ENCODE results near the gene ZMIZ1. TPM values are rescaled to one million over a fixed set of nuclear protein-coding genes. Genes with fewer than 3 reads are reported as not detected.

ZMIZ1 gene
- total RNA-seq, 1 experiment from 2014 or later: 42.3 TPM

DNA sequence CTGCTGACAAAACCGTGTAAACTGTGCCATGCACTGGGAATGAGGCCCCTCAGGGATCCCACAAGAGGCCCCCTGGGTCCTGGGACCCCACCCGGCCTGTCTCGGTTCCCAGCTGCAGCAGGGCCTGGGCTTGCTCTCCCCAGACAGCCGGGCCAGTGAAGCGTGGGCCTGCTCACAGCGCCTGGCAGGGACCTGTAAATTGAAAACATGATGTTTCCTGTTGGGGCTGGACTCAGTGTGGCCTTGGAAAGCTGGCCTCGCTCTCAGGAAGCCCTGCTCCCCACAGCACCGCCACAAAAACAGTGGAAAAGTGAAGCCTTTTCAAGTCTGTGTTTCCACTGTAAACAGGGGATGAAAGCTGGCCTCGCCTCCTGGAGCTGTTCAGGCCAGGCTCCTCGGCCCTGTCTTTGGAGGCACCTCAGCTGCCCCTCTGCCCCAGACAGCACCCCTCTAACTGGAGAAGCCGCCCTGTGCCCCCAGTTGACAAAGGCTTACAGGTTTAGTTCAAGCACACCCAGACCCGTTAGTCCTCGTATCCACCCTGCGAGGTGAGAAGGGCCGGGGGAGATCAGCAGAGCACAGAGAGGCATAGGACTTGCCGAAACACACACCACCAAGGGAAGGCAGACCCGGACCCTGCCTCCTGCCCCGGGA lies 108.3 kb downstream of the ZMIZ1 start:
- CTCF ChIA-PET: no interaction called here
- H3K4me1 ChIP-seq: no peaks in the 10 kb centered on the region; the same call in none of the 2 replicates
- BruUV-seq (replicated peaks): no TSS peak
- no peaks in the 10 kb centered on the region for H3K27me3 Mint-ChIP-seq (ENCODE audit: insufficient read depth, unreplicated experiment)
- peaks cover 48% of the 10 kb centered on the region for H3K36me3 Mint-ChIP-seq (ENCODE audit: insufficient read depth, unreplicated experiment)
- POLR2A ChIA-PET: no interaction called here
- H3K36me3 ChIP-seq (ENCODE audit: control insufficient read depth, insufficient read depth, low read length): no peaks in the 10 kb centered on the region
- intact Hi-C loops (cut with micrococcal nuclease; ENCODE audit: unreplicated experiment): no loop called here
- H3K4me3 ChIP-seq (ENCODE audit: low read depth, low read length): no peak overlapping the region
- H3K27me3 ChIP-seq (replicated peaks; ENCODE audit: control insufficient read depth, insufficient read depth, low read length): no peaks in the 10 kb centered on the region
- no peaks in the 10 kb centered on the region for H3K9me3 Mint-ChIP-seq (ENCODE audit: unreplicated experiment)
- no peak overlapping the region for H3K27ac Mint-ChIP-seq (ENCODE audit: unreplicated experiment)
- H3K4me3 Mint-ChIP-seq (ENCODE audit: unreplicated experiment): no peak overlapping the region
- DNase-seq: no peak
- peaks cover 6% of the 10 kb centered on the region for H3K4me1 Mint-ChIP-seq (ENCODE audit: low read depth, unreplicated experiment)
- TF ChIP-seq CTCF (IDR thresholded peaks at IDR 0.05; ENCODE audit: insufficient read depth in 1 of 2, low read depth in 1 of 2, low read length in 1 of 2, severe bottlenecking in 1 of 2, unreplicated experiment in 1 of 2): no peak
- no peaks in the 10 kb centered on the region for H3K9me3 ChIP-seq

GRCh38 chr10:79178070-79178576 lies 109.4 kb downstream of the ZMIZ1 start:
- Mint-ChIP-seq H3K27me3 (ENCODE audit: insufficient read depth, unreplicated experiment) (no peaks in the 10 kb centered on the region), H3K4me3 (ENCODE audit: unreplicated experiment) (no peak overlapping the region), H3K9me3 (ENCODE audit: unreplicated experiment) (no peaks in the 10 kb centered on the region), H3K4me1 (ENCODE audit: low read depth, unreplicated experiment) (peaks cover 8% of the 10 kb centered on the region), H3K27ac (ENCODE audit: unreplicated experiment) (no peak overlapping the region), H3K36me3 (ENCODE audit: insufficient read depth, unreplicated experiment) (peaks cover 57% of the 10 kb centered on the region)
- CTCF ChIA-PET: no interaction called here
- no peaks in the 10 kb centered on the region for H3K9me3 ChIP-seq
- peaks cover 10% of the 10 kb centered on the region for H3K4me1 ChIP-seq
- H3K36me3 ChIP-seq (ENCODE audit: control insufficient read depth, insufficient read depth, low read length): no peaks in the 10 kb centered on the region; the same call in 1 of the 2 replicates
- POLR2A ChIA-PET: no interaction called here
- H3K4me3 ChIP-seq (ENCODE audit: low read depth, low read length): no peak overlapping the region
- intact Hi-C loops (cut with micrococcal nuclease; ENCODE audit: unreplicated experiment): no loop called here
- DNase-seq: no peak
- no peaks in the 10 kb centered on the region for H3K27me3 ChIP-seq (replicated peaks; ENCODE audit: control insufficient read depth, insufficient read depth, low read length)
- BruUV-seq (replicated peaks): no TSS peak
- no peak for TF ChIP-seq CTCF (IDR thresholded peaks at IDR 0.05; ENCODE audit: insufficient read depth in 1 of 2, low read depth in 1 of 2, low read length in 1 of 2, severe bottlenecking in 1 of 2, unreplicated experiment in 1 of 2)

DNA sequence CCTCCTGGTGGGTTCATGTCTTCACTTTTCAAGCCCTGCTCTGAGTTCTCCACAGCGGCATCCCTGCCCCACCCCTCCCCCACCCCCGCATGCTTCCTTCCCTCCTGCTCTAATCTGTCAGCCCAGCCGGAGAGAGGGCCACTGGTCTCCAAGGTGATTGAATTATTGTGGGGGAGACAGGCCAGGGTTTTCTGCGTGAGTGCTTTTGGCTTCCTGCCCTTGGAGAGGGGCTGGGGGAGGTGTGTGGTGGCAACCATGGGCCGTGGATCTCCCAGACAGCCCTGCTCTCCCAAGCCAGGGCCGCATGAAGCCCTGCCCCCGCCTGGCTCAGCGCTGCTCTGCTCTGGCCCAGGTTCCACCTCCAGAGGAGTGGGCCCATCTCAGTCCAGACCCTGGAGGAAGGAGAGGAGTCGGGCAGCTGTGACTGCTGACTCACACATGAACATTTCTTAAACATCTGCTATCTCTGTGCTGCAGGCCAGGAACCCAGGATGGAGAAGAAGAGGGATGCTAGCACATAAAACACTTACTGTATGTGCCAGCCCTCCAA lies 109.9 kb downstream of the ZMIZ1 start:
- Histone ChIP-seq H3K4me1 (peaks cover 16% of the 10 kb centered on the region), H3K36me3 (ENCODE audit: control insufficient read depth, insufficient read depth, low read length) (no peaks in the 10 kb centered on the region; the same call in 1 of the 2 replicates), H3K27me3 (replicated peaks; ENCODE audit: control insufficient read depth, insufficient read depth, low read length) (no peaks in the 10 kb centered on the region), H3K9me3 (no peaks in the 10 kb centered on the region), H3K4me3 (ENCODE audit: low read depth, low read length) (no peak overlapping the region)
- H3K9me3 Mint-ChIP-seq (ENCODE audit: unreplicated experiment): no peaks in the 10 kb centered on the region
- ChIA-PET POLR2A (no interaction called here), CTCF (interaction anchor here (0.6 kb wide), 1 partner anchor 52 kb away, joined by 4 read pairs; no protein-coding TSS in a partner anchor)
- no TSS peak for BruUV-seq (replicated peaks)
- no peak for TF ChIP-seq CTCF (IDR thresholded peaks at IDR 0.05; ENCODE audit: insufficient read depth in 1 of 2, low read depth in 1 of 2, low read length in 1 of 2, severe bottlenecking in 1 of 2, unreplicated experiment in 1 of 2)
- H3K4me1 Mint-ChIP-seq (ENCODE audit: low read depth, unreplicated experiment): peaks cover 13% of the 10 kb centered on the region
- intact Hi-C loops (cut with micrococcal nuclease; ENCODE audit: unreplicated experiment): no loop called here
- no peak for DNase-seq
- H3K4me3 Mint-ChIP-seq (ENCODE audit: unreplicated experiment): no peak overlapping the region
- peaks cover 62% of the 10 kb centered on the region for H3K36me3 Mint-ChIP-seq (ENCODE audit: insufficient read depth, unreplicated experiment)
- no peaks in the 10 kb centered on the region for H3K27me3 Mint-ChIP-seq (ENCODE audit: insufficient read depth, unreplicated experiment)
- no peak overlapping the region for H3K27ac Mint-ChIP-seq (ENCODE audit: unreplicated experiment)

Measured in Caco-2 (cell line).